Measurements from ENCODE around the gene GOLGA8B. TPM values are rescaled to one million over a fixed set of nuclear protein-coding genes. Genes with fewer than 3 reads are reported as not detected.
"Not testable (repeated sequence)": the region's sequence is repeated elsewhere in the genome, so short reads cannot be mapped to it uniquely, and the experiment has no call there.

The GOLGA8B gene
- total RNA-seq, 1 donor from 2014 or later, result 5.8 TPM

DNA sequence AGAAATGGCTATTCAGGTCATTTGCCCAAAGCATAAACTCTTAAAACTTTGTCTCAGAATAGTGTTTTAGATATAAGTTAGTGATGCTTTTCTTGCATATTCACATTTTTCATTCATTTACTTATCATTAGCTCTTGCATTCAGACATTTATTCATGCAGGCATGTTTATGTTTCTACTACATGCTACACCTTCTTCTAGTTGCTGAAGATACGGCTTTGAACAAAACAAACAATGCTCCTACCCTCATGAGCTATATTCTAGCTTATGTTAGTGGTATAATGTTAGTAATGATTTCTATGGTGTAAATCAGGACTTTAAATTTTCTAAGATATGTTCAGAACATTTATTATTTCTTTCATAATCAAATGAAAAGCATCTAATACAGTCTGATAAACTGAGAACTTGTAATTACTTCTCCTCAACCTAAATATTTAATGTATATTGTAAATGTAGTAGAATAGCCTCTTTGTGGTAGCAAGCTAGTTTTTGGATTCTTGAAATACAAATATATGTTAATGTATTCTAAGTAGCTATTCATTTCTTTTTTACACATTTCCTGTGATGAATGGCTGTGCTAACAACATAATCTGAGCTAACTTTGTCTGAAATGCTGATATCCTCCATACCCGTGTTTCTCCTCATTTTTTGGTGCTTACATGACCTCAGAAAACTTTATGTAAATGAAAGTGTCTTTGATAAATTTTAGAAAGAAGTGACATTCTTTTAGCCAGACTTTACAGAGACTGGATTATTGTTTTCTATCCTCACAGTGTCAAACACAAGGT lies 15.5 kb upstream of the GOLGA8B start:
- no peak for DNase-seq (ENCODE audit: low read depth in 2 of 2)

GRCh38 chr15:34597316-34597715 lies 13.9 kb upstream of the GOLGA8B start:
- no peak for DNase-seq (ENCODE audit: low read depth in 2 of 2)

DNA sequence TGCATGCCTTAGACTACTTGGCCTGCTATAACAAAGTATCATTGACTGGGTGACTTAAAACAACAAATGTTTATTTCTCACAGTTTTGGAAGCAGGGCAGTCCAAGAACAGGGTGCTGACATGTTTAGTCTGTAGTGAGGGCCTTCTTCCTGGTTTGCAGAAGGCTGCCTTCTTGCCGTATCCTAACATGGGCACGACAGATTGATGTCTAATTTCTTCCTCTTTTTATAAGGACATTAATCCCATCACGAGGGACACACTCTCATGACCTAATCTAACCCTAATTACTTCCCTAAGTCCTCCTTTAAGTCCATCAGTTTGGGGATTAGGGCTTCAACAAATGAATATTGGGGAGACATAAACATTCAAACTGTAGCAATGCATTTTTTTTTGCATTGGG lies 10.9 kb upstream of the GOLGA8B start:
- DNase-seq (ENCODE audit: low read depth in 2 of 2), result no peak

DNA sequence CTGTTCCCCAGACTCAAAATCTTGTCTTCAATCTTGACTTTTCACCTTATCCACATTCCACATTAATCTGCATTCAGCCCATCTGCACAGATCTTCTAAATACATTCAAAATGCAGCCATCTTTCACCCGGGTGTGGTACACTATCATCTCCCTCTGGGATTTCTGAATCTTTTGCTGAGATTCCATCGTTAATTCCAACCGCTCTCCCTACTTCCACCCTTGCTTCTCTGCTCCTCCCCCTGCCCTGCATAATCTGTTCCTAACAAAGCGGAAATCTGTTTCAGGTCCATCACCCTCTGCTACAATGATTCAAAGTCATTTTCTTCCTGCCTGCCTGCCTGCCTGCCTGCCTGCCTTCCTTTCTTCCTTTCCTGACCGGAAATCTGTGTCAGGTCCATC lies 7.9 kb upstream of the GOLGA8B start:
- DNase-seq (ENCODE audit: low read depth in 2 of 2), result no peak

- peak; percentile 43 to 66 for DNase-seq (ENCODE audit: low read depth in 2 of 2)
Observed at GRCh38 chr15:34588046-34588674, 4.7 kb upstream of the GOLGA8B start.

- not testable (repeated sequence) for DNase-seq (ENCODE audit: low read depth in 2 of 2)
Observed at GRCh38 chr15:34585966-34586365, 2.5 kb upstream of the GOLGA8B start.

GRCh38 chr15:34584996-34585395 lies 1.5 kb upstream of the GOLGA8B start:
- DNase-seq (ENCODE audit: low read depth in 2 of 2), result no peak

GRCh38 chr15:34584330-34584668 lies 848 bp upstream of the GOLGA8B start:
- DNase-seq (ENCODE audit: low read depth in 2 of 2), result no peak

DNA sequence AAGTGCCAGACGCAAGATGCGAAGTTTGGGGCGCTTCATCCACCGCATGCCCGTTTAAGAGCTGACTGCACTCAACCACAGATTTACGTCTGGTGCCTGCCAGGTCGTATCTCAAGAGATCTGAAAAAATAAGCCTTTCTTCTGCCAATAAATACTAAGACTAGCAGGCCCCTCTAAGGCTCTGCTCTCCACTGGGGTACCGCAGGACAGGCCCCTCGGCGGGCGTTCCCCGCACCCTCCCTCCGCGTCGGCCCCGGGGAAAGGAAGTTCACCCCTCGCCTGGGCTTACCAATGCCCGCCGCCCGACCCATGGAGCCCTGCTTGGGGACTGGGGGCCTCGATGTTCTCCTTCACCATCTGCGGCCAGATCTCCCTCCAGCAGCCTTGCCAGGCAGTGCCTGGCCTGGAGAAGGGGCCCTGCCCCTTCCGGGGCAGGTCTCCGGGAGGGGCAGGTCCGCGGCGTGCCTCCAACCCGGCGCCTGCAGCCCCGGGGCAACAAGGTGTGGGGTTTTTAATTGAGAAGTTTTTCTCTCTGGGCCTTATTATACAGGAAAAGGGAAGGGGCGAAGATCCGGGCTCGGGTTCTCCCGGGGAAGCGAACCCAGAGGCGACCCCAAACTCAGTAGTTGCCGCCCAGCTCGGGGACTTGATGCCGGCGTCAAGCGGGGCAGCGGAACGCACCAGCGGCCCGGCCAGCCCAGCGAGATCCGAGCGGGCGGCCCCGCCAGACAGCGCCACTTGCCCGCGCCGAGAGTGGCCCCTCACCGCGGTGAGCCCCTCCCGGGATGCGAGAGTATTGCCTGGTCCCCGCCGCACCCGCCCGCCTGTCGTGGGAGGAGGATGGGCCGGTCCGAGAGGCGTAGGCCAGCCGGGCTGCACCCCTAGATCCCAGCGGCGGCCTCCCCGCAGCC lies 735 bp downstream of the GOLGA8B start:
- peak in 1 of 2 donors; percentile 13 for DNase-seq (ENCODE audit: low read depth in 2 of 2)

GRCh38 chr15:34581687-34582460 lies 1.6 kb downstream of the GOLGA8B start:
- not testable (repeated sequence) for DNase-seq (ENCODE audit: low read depth in 2 of 2)

GRCh38 chr15:34581043-34581365 lies 2.4 kb downstream of the GOLGA8B start:
- no peak for DNase-seq (ENCODE audit: low read depth in 2 of 2)

DNA sequence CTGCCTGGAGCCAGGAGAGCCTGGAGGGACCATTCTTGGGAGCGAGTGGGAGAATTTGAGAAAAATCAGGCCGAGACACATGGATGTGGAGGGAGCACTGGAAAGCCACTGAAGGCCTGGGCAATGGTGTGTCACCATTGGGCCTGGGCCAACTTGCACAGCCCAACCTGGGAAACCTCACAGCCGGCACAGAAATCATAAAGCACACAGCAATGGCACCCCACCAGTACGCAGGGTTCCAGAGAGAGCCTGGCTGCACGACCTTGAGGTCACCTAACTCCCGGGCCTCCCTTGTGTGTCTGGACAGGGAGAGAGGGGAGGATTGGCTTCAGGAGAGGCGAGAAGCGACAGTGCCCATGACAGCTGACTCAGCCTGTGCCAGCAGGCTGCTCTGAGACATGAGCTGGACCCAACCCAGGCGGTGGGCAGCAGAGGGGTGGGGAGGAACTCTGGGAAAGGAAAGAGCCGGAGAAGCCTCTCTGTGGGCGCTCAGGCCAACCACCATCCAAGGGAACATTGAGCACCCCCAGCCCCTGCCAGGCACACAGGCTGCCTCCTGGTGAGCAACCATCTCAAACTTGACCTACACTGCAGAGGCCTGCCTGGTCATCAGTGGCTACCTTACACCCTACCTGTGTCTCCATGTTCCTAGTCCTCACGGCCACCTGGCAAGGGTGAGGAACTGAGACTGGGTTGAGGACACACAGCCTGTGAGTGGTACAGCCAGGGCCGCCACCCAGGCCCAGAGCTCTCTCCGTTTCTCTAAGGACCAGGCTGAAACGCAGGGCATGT lies 3.0 kb downstream of the GOLGA8B start:
- DNase-seq (ENCODE audit: low read depth in 2 of 2), result not testable (repeated sequence)

DNA sequence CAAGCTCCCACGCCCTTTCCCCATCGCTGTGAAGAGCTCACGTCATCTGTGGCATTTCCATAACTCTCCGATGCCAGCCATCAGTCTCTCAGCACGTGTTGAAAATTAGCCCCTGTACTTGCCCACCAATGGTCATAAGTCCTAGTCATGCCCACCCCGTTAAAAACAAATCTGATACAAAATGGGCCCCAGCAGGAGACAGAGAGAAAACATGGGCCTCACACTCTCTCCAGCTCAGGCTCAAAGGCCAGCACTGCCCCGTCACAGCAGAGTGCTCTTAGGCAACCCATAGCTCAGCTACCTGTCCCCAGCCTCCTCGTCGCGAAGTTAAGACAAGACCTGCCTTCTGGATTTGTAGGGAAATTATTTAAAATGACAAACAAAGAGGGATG lies 5.2 kb downstream of the GOLGA8B start:
- no peak for DNase-seq (ENCODE audit: low read depth in 2 of 2)

DNA sequence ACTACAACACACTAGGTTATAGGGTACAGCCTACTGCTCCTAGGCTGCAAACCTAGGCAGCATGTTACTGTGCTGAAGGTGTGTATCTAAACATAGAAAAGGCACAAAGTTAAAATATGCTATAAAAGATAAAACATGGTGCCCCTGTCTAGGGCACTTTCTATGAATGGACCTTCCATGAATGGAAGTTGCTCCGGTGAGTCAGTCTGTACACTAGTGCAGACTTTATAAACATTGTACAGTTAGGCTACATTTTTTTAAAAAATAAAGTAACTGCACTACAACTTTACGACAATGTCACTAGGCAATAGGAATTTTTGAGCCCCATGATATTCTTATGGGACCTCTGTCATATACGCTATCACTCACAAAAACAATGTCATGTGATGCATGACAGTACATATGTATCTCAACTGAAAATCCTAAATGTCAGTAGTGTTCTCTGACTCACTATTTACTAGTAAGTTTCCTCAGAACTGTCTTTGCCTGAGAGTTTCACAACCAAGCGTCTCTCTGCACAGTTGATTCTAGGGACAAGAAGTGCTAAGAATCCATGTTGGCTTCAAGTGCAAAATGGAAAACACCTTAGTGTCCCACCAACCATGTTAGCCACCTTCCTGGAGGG lies 5.7 kb downstream of the GOLGA8B start:
- DNase-seq (ENCODE audit: low read depth in 2 of 2), result not testable (repeated sequence)

GRCh38 chr15:34575035-34575434 lies 8.4 kb downstream of the GOLGA8B start:
- not testable (repeated sequence) for DNase-seq (ENCODE audit: low read depth in 2 of 2)

- DNase-seq (ENCODE audit: low read depth in 2 of 2), result not testable (repeated sequence)
Observed at GRCh38 chr15:34572921-34573320, 10.5 kb downstream of the GOLGA8B start.

DNA sequence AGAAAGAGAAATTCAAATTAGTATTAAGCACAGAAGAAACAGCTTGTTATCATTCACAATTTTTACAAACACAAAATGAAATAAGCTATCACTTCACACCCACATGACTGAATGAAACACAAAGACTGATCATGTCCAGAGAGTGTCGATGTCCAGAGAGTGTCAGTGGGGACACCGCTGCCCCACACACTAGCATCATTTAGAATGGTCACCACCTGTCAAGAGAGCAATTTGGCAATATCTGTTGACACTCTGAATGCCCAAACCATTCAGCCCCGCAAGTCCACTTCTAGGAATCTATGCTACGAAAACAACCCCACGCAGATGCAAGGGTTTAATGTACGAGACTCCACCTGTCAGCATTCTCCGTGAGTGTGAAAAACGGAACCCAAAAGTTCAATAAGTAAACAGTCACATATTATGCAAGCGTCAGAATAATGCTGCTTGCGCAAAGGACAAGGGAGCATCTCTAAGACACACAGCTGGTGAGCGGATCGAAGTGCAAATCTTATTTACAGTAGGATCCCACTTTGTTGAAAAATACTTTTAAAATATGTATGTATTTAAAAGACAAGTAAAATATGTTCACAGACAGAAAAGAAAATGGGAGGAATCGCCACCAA lies 11.3 kb downstream of the GOLGA8B start:
- DNase-seq (ENCODE audit: low read depth in 2 of 2), result not testable (repeated sequence)

DNA sequence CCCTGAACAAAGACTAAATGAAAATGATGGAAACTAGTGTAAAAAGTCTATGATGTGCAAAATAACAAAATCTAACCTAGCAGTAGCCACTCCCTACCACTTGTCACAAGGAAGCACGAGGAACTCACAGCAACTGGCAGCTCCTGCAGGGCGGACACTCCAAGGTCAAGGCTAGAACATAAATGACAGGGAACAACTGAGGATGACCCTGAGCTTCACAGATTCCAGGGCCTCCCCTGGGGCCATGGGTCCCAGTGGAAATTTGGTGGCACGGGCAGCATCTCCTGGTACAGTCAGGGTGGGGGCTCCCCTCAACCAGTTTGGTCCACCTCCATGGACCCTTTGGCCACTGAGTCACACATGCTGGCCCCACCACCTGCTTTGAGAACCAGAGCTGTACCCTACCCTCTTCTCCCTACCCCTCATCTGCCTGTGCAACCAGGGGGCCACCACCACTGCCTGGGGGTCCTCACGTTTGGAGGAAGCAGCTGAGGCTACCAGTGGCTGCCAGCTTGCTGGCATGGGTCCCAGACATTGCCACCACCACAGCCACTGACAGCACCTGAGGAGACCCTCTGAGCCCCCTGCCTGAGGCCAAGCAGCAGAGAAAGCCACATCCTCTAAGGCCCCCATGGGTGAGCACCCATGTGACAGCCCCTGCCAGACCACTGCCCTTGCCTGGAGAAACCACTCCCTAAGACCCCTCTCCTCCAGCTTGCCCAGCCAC lies 13.6 kb downstream of the GOLGA8B start:
- not testable (repeated sequence) for DNase-seq (ENCODE audit: low read depth in 2 of 2)

- not testable (repeated sequence) for DNase-seq (ENCODE audit: low read depth in 2 of 2)
Observed at GRCh38 chr15:34567174-34567573, 16.3 kb downstream of the GOLGA8B start.

All from dermis microvascular lymphatic vessel endothelial cell (primary cell).